Neuronal stem cell (in vitro differentiated cells): ENCODE measurements around the gene LEMD2.
A peak's percentile ranks its signal among the peaks of the same experiment; 100 is the strongest.

Experiments
- DNase-seq: peaks from one replicate; pipeline ENCODE4 v3.0.0-alpha.2; 2013; ENCODE audit warnings: low spot score
- H2AFZ ChIP-seq: one replicate; pipeline ENCODE4 v1.6.1; 2013; ENCODE audit warnings: mild to moderate bottlenecking, low read length, inconsistent platforms
- H2AK5ac ChIP-seq: 2 replicates; pipeline ENCODE4 v1.6.1; 2013; ENCODE audit warnings: low read depth, mild to moderate bottlenecking, inconsistent platforms, low read length, moderate library complexity, mixed read lengths
- H2BK120ac ChIP-seq: 2 replicates; pipeline ENCODE4 v1.6.1; 2013; ENCODE audit warnings: low read depth, mild to moderate bottlenecking, inconsistent platforms, low read length, moderate library complexity, mixed read lengths
- H2BK12ac ChIP-seq: one replicate; pipeline ENCODE4 v1.6.1; 2013; ENCODE audit warnings: low read length, inconsistent platforms
- H2BK15ac ChIP-seq: 2 replicates; pipeline ENCODE4 v1.6.1; 2013; ENCODE audit warnings: mild to moderate bottlenecking, low read length, inconsistent platforms, mixed read lengths
- H2BK5ac ChIP-seq: one replicate; pipeline ENCODE4 v1.6.1; 2013; ENCODE audit warnings: inconsistent platforms, mild to moderate bottlenecking, low read length, moderate library complexity
- H3K14ac ChIP-seq: one replicate; pipeline ENCODE4 v1.6.1; 2013; ENCODE audit warnings: low read length, inconsistent platforms
- H3K18ac ChIP-seq: 2 replicates; pipeline ENCODE4 v1.6.1; 2013; ENCODE audit warnings: low read length, inconsistent platforms
- H3K23ac ChIP-seq: 2 replicates; pipeline ENCODE4 v1.6.1; 2013; ENCODE audit warnings: low read depth, mild to moderate bottlenecking, mixed read lengths, low read length, inconsistent platforms; ENCODE audit not compliant: poor library complexity
- H3K27ac ChIP-seq: replicated peaks from 3 replicates; pipeline ENCODE4 v1.5.1; 2013; ENCODE audit warnings: low read length, inconsistent platforms
- H3K27me3 ChIP-seq, 3 experiments: 2 replicates each; pipeline ENCODE4 v1.6.1; 2013; ENCODE audit warnings: low read length in 3 of 3, mild to moderate bottlenecking in 2 of 3, inconsistent platforms in 1 of 3, low read depth in 1 of 3, mixed read lengths in 1 of 3, moderate library complexity in 1 of 3; ENCODE audit not compliant: control insufficient read depth in 3 of 3, insufficient read depth in 3 of 3
- H3K36me3 ChIP-seq, 2 donors: replicated peaks in 1 of 2; 2 replicates each; pipeline ENCODE4 v1.6.1; 2013; ENCODE audit warnings: low read length in 2 of 2; ENCODE audit not compliant: control insufficient read depth in 2 of 2, insufficient read depth in 2 of 2
- H3K4ac ChIP-seq: 2 replicates; pipeline ENCODE4 v1.6.1; 2013; ENCODE audit warnings: inconsistent platforms, mild to moderate bottlenecking, low read length, moderate library complexity
- H3K4me1 ChIP-seq, 2 donors: 1 replicate in 1 of 2; 2 replicates in 1 of 2; pipeline ENCODE4 v1.6.1; 2013; ENCODE audit warnings: low read length in 2 of 2, low read depth in 1 of 2; ENCODE audit not compliant: control insufficient read depth in 2 of 2, insufficient read depth in 1 of 2
- H3K4me2 ChIP-seq: one replicate; pipeline ENCODE4 v1.6.1; 2013; ENCODE audit warnings: mild to moderate bottlenecking, low read length, inconsistent platforms; ENCODE audit not compliant: insufficient read depth, poor library complexity, severe bottlenecking
- H3K4me3 ChIP-seq, 2 donors: 2 replicates each; pipeline ENCODE4 v1.5.1; 2013; ENCODE audit warnings: low read length in 2 of 2, mild to moderate bottlenecking in 2 of 2, inconsistent platforms in 1 of 2, moderate library complexity in 1 of 2
- H3K79me1 ChIP-seq: one replicate; pipeline ENCODE4 v1.6.1; 2013; ENCODE audit warnings: low read depth, mild to moderate bottlenecking, inconsistent platforms, low read length, moderate library complexity
- H3K9ac ChIP-seq: one replicate; pipeline ENCODE4 v1.6.1; 2013; ENCODE audit warnings: mild to moderate bottlenecking, low read depth, low read length, inconsistent platforms; ENCODE audit not compliant: poor library complexity
- H3K9me3 ChIP-seq, 2 donors: replicated peaks in 1 of 2; 2 replicates each; pipeline versions ENCODE3 to v1.6.1; 2013; ENCODE audit warnings: low read length in 2 of 2, mild to moderate bottlenecking in 2 of 2, inconsistent platforms in 1 of 2, low read depth in 1 of 2, mixed read lengths in 1 of 2, moderate library complexity in 1 of 2; ENCODE audit not compliant: control insufficient read depth in 2 of 2, insufficient read depth in 1 of 2
- H4K8ac ChIP-seq: one replicate; pipeline ENCODE4 v1.6.1; 2013; ENCODE audit warnings: low read depth, mild to moderate bottlenecking, inconsistent platforms, low read length, moderate library complexity
- H4K91ac ChIP-seq: one replicate; pipeline ENCODE4 v1.6.1; 2013; ENCODE audit warnings: low read length, low read depth, mild to moderate bottlenecking, inconsistent platforms; ENCODE audit not compliant: poor library complexity
- WGBS, 2 donors: extraction: QIAGEN DNeasy Blood & Tissue Kit; methylation state at CpG; one replicate each; pipeline ENCODE4 v1.1.7; 2013; ENCODE audit warnings: missing lambda C conversion rate in 2 of 2, mixed read lengths in 1 of 2; ENCODE audit not compliant: insufficient read length in 2 of 2, insufficient replicate concordance in 1 of 2; ENCODE audit errors: extremely low coverage in 2 of 2; 5-methylcytosine and 5-hydroxymethylcytosine counted together

Gene LEMD2

GRCh38 chr6:33818293-33818692, 29.4 kb upstream of the LEMD2 start:
- H3K4ac ChIP-seq: no peak overlapping the region
- H3K27me3 ChIP-seq: peaks cover 0 to 21% (median 2%) of the 10 kb centered on the region in 3 experiments
- no peak overlapping the region for H2BK12ac ChIP-seq
- no peak overlapping the region for H3K23ac ChIP-seq
- no peak overlapping the region for H3K27ac ChIP-seq
- H2BK5ac ChIP-seq: no peak overlapping the region
- no peak overlapping the region for H2BK120ac ChIP-seq
- no peaks in the 10 kb centered on the region for H3K36me3 ChIP-seq
- no peaks in the 10 kb centered on the region for H3K9me3 ChIP-seq
- no peak overlapping the region for H4K91ac ChIP-seq
- DNase-seq: no peak
- H3K18ac ChIP-seq: no peak overlapping the region
- no peak overlapping the region for H3K4me3 ChIP-seq
- peaks cover 0 to 9% of the 10 kb centered on the region in 2 donors for H3K4me1 ChIP-seq
- H4K8ac ChIP-seq: no peak overlapping the region
- H3K9ac ChIP-seq: no peak overlapping the region
- WGBS, 2 donors: no CpG with 5 or more reads among the region's 3 CpGs
- H2BK15ac ChIP-seq: no peak overlapping the region
- no peak overlapping the region for H2AK5ac ChIP-seq
- H3K79me1 ChIP-seq: no peaks in the 10 kb centered on the region
- no peak overlapping the region for H2AFZ ChIP-seq
- H3K4me2 ChIP-seq: no peak overlapping the region
- no peak overlapping the region for H3K14ac ChIP-seq

- no peaks in the 10 kb centered on the region for H3K36me3 ChIP-seq
- H2AK5ac ChIP-seq: no peak overlapping the region
- no peak overlapping the region for H3K18ac ChIP-seq
- H3K4me1 ChIP-seq: peaks cover under 1 to 5% of the 10 kb centered on the region in 2 donors
- H3K4me2 ChIP-seq: no peak overlapping the region
- H3K9me3 ChIP-seq: no peaks in the 10 kb centered on the region
- H3K4ac ChIP-seq: no peak overlapping the region
- no peaks in the 10 kb centered on the region for H3K79me1 ChIP-seq
- no peak overlapping the region for H2BK15ac ChIP-seq
- no peak overlapping the region for H3K4me3 ChIP-seq
- DNase-seq: no peak
- H3K23ac ChIP-seq: no peak overlapping the region
- WGBS, 2 donors: no CpG with 5 or more reads among the region's 5 CpGs
- no peak overlapping the region for H2BK5ac ChIP-seq
- no peak overlapping the region for H4K91ac ChIP-seq
- no peak overlapping the region for H3K9ac ChIP-seq
- no peak overlapping the region for H3K27ac ChIP-seq
- H2BK12ac ChIP-seq: no peak overlapping the region
- H2AFZ ChIP-seq: no peak overlapping the region
- no peak overlapping the region for H4K8ac ChIP-seq
- H2BK120ac ChIP-seq: no peak overlapping the region
- H3K27me3 ChIP-seq: peaks cover 0 to 21% (median 2%) of the 10 kb centered on the region in 3 experiments
- no peak overlapping the region for H3K14ac ChIP-seq
Measured at GRCh38 chr6:33817489-33817888, 28.6 kb upstream of the LEMD2 start.

- no peak overlapping the region for H3K4me2 ChIP-seq
- no peak overlapping the region for H2BK15ac ChIP-seq
- no peak overlapping the region for H3K9ac ChIP-seq
- H3K23ac ChIP-seq: no peak overlapping the region
- H4K8ac ChIP-seq: no peak overlapping the region
- no peak overlapping the region for H2BK120ac ChIP-seq
- H3K18ac ChIP-seq: no peak overlapping the region
- H2BK5ac ChIP-seq: no peak overlapping the region
- no peaks in the 10 kb centered on the region for H3K9me3 ChIP-seq
- no peak overlapping the region for H3K27ac ChIP-seq
- no peak overlapping the region for H2BK12ac ChIP-seq
- no peak overlapping the region for H2AFZ ChIP-seq
- WGBS, 2 donors: no CpG with 5 or more reads among the region's 8 CpGs
- no peak overlapping the region for H2AK5ac ChIP-seq
- H3K4me3 ChIP-seq: no peak overlapping the region
- H3K4me1 ChIP-seq: peaks cover 7 to 8% of the 10 kb centered on the region in 2 donors
- H3K4ac ChIP-seq: no peak overlapping the region
- H3K79me1 ChIP-seq: no peaks in the 10 kb centered on the region
- DNase-seq: no peak
- no peak overlapping the region for H4K91ac ChIP-seq
- no peak overlapping the region for H3K14ac ChIP-seq
- peaks cover 0 to 21% (median 2%) of the 10 kb centered on the region in 3 experiments for H3K27me3 ChIP-seq
- H3K36me3 ChIP-seq: no peaks in the 10 kb centered on the region
Measured at GRCh38 chr6:33816911-33817310, 28.0 kb upstream of the LEMD2 start.

GRCh38 chr6:33815854-33816253, 26.9 kb upstream of the LEMD2 start:
- no CpG with 5 or more reads among the region's 1 CpG for whole genome bisulfite sequencing, 2 donors
- Histone ChIP-seq H4K91ac (no peak overlapping the region), H3K27me3 (peaks cover 0 to 17% (median 2%) of the 10 kb centered on the region in 3 experiments)

More at GRCh38 chr6:33815854-33816253, 26.9 kb upstream of the LEMD2 start:
- H3K79me1 ChIP-seq: no peaks in the 10 kb centered on the region
- DNase-seq: peak; percentile 36
- H2BK5ac ChIP-seq: no peak overlapping the region
- peak overlapping the region; percentile 57 for H2AFZ ChIP-seq
- H3K27ac ChIP-seq: no peak overlapping the region
- H2BK120ac ChIP-seq: no peak overlapping the region
- no peak overlapping the region for H3K4me2 ChIP-seq
- no peak overlapping the region for H3K4me3 ChIP-seq
- H3K4me1 ChIP-seq: peaks cover 11 to 12% of the 10 kb centered on the region in 2 donors
- H3K9ac ChIP-seq: no peak overlapping the region
- no peak overlapping the region for H2BK12ac ChIP-seq
- no peak overlapping the region for H3K18ac ChIP-seq
- no peak overlapping the region for H4K8ac ChIP-seq
- H3K23ac ChIP-seq: no peak overlapping the region
- no peaks in the 10 kb centered on the region for H3K36me3 ChIP-seq
- H2BK15ac ChIP-seq: no peak overlapping the region
- H3K9me3 ChIP-seq: no peaks in the 10 kb centered on the region
- H3K14ac ChIP-seq: no peak overlapping the region
- H3K4ac ChIP-seq: no peak overlapping the region
- H2AK5ac ChIP-seq: no peak overlapping the region
